Adrenal gland (tissue), 12 donors: ENCODE results near the gene PRDM12. TPM values are rescaled to one million over a fixed set of nuclear protein-coding genes. Genes with fewer than 3 reads are reported as not detected.
A peak's percentile ranks its signal among the peaks of the same experiment; 100 is the strongest.
"Not testable (repeated sequence)": the region's sequence is repeated elsewhere in the genome, so short reads cannot be mapped to it uniquely, and the experiment has no call there.

Experiments
- DNase-seq, 7 donors: peaks; one replicate each; pipeline ENCODE4 v3.0.0-alpha.2; 2019 to 2020
- H3K27ac ChIP-seq, 5 donors: fragments of 200-600 bp; sonication (generic) in 4 of 5; 1 replicate in 3 of 5; 2 replicates in 2 of 5; pipeline versions ENCODE4 v1.5.1 to v1.8.0; 2016 to 2020; ENCODE audit warnings: mild to moderate bottlenecking in 1 of 5
- H3K27me3 ChIP-seq: fragments of 200-600 bp; 2 replicates; pipeline ENCODE4 v1.8.0; 2021
- H3K36me3 ChIP-seq, 2 donors: fragments of 200-600 bp; replicated peaks in 1 of 2; 1 replicate in 1 of 2; 2 replicates in 1 of 2; pipeline versions ENCODE4 v1.5.1 to v1.8.0; 2018 to 2022
- H3K4me1 ChIP-seq, 2 donors: fragments of 200-600 bp; replicated peaks in 1 of 2; 1 replicate in 1 of 2; 2 replicates in 1 of 2; pipeline versions ENCODE4 v1.5.1 to v1.8.0; 2018 to 2021
- H3K4me3 ChIP-seq, 4 donors: fragments of 200-600 bp; sonication (generic) in 3 of 4; one replicate each; pipeline ENCODE4 v1.5.1; 2016 to 2018
- H3K9me3 ChIP-seq, 3 donors: fragments of 200-600 bp; sonication (generic) in 1 of 3; replicated peaks in 1 of 3; 1 replicate in 2 of 3; 2 replicates in 1 of 3; pipeline versions ENCODE4 v1.5.1 to v1.8.0; 2016 to 2021
- POLR2A ChIP-seq, 2 donors: fragments of 450-650 bp; IDR thresholded peaks; one replicate each; pipeline ENCODE4 v1.6.1; 2017; ENCODE audit warnings: antibody characterized with exemption in 2 of 2, mild to moderate bottlenecking in 2 of 2, moderate library complexity in 1 of 2
- WGBS, 4 donors: extraction: QIAGEN DNeasy Blood & Tissue Kit in 2 of 4; methylation state at CpG; one replicate each; pipeline versions ENCODE4 v1.1.5 to v1.1.7; 2013 to 2017; 5-methylcytosine and 5-hydroxymethylcytosine counted together
- intact Hi-C, 2 donors: fragments of 100-400 bp; cut with DNase I; formaldehyde crosslinking; loops; one replicate each; pipeline versions ENCODE4 v1.14.1 to v1.15.0; 2022 to 2023
- polyA plus RNA-seq, 3 donors: library from polyadenylated mRNA; stranded (reverse); fragments of 200-250 nt in 2 of 3; fragments of 350-450 nt in 1 of 3; fragmentation: Illumina TruSeq in 1 of 3; extraction: RNeasy Lipid Tissue Mini Kit (QIAGEN cat#74804) in 1 of 3; gene quantifications; one replicate each; pipeline ENCODE4 v1.2.3, GENCODE V29; 2013 to 2014
- total RNA-seq, 9 donors: library from RNA; depleted of rRNA in 4 of 9; stranded (reverse); fragments of >200 nt in 4 of 9; fragments of 120-200 nt in 1 of 9; fragmentation: NEBNext Ultra II Directional in 1 of 9; extraction: Animal tissue kit (Norgen Biotek cat#: 25700) in 1 of 9; gene quantifications; one replicate each; pipeline versions ENCODE4 v1.1.0 to v1.2.4, GENCODE V29; 2013 to 2023
- TF ChIP-seq, protein P1 (sequence below), 6 experiments: fragments of 450-650 bp in 4 of 6; fragments of 200-600 bp in 2 of 6; sonication (generic) in 1 of 6; IDR thresholded peaks; 1 replicate in 5 of 6; 2 replicates in 1 of 6; pipeline versions ENCODE4 v1.5.1 to v1.8.0; 2016 to 2021; ENCODE audit warnings: antibody characterized with exemption in 6 of 6, mild to moderate bottlenecking in 2 of 6, moderate library complexity in 1 of 6
- donor health status: healthy with polysubstance abuse.
- donor health status: Bipolar disorder and iron deficiency.
- donor health status: DM: yes; HTN: yes; CAD: no.
- donor health status: DM: no; HTN: no; CAD: no.
- donor health status: DM: no; HTN: no; CAD: no.
- donor health status: DM: yes; HTN: yes; CAD: no.

The PRDM12 gene
- total and polyA plus RNA-seq, 12 donors, result 0.07 to 0.14 (median 0.08) TPM; not detected in 9

DNA sequence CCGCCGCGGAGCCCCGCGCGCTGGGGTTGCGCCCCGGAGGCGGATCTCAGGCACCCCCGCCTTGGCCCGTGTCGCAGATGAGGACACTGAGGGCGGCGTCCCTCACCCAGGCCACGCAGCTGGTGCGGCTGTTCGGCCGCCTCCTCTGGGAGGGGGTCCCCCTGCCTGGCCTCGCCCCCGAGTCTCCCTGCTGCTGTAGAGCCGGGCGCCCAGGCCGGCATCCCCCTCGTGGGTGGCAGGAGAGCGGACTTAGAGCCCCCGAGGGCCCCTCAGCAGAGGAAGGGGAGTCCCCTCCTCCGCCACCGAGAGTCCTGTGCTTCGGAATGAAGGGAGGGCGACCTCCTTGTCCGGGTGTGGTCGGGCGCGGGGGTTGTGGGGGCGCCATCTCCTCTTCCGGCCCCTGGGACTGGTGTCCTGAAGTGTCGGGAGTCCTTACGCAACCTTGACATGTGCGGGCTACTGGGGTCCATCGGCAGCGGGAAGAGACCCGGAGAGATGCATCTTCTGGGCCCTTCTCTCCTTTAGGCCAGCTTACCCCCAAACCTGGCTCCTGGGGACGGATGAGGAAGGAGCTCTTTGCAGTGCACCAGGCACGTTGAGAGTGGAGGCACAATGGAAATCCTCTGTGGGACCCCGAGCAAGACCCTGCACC, 17.5 kb downstream of the PRDM12 start:
- no peaks in the 10 kb centered on the region for H3K36me3 ChIP-seq
- no peaks in the 10 kb centered on the region for H3K27me3 ChIP-seq
- no peak for TF ChIP-seq POLR2A (IDR thresholded peaks at IDR 0.05)
- H3K4me1 ChIP-seq, result peaks cover 8 to 13% of the 10 kb centered on the region in 2 donors
- peak overlapping the region in 2 of 4 donors; percentile 16 to 54 for H3K4me3 ChIP-seq
- intact Hi-C loops, result loop anchor here in 1 of 2 donors (2.0 kb wide), 1 partner anchor 221 kb away; no protein-coding TSS in a partner anchor
- 0 to 1% (median 1%) methylated on average over 4 to 45 of the region's 45 CpGs; no CpG with 5 or more reads in 1 of the 4 donors for WGBS, 4 donors
- H3K27ac ChIP-seq, result peak overlapping the region in 2 of 5 donors; percentile 38 to 63
- H3K9me3 ChIP-seq, result no peaks in the 10 kb centered on the region
- DNase-seq, result no peak

- no peak overlapping the region for H3K27ac ChIP-seq
- no peaks in the 10 kb centered on the region for H3K27me3 ChIP-seq
- peak; percentile 79 to 91 (median 88) for DNase-seq
- H3K4me1 ChIP-seq, result peaks cover 8 to 13% of the 10 kb centered on the region in 2 donors
- H3K4me3 ChIP-seq, result peak overlapping the region in 1 of 4 donors; percentile 54
- TF ChIP-seq, protein P1, sequence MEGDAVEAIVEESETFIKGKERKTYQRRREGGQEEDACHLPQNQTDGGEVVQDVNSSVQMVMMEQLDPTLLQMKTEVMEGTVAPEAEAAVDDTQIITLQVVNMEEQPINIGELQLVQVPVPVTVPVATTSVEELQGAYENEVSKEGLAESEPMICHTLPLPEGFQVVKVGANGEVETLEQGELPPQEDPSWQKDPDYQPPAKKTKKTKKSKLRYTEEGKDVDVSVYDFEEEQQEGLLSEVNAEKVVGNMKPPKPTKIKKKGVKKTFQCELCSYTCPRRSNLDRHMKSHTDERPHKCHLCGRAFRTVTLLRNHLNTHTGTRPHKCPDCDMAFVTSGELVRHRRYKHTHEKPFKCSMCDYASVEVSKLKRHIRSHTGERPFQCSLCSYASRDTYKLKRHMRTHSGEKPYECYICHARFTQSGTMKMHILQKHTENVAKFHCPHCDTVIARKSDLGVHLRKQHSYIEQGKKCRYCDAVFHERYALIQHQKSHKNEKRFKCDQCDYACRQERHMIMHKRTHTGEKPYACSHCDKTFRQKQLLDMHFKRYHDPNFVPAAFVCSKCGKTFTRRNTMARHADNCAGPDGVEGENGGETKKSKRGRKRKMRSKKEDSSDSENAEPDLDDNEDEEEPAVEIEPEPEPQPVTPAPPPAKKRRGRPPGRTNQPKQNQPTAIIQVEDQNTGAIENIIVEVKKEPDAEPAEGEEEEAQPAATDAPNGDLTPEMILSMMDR (IDR thresholded peaks at IDR 0.05), result peak; percentile 62 to 88 (median 85)
- peak in 1 of 2 donors; percentile 24 for TF ChIP-seq POLR2A (IDR thresholded peaks at IDR 0.05)
- 2 to 4% (median 3%) methylated on average over 16 to 22 of the region's 22 CpGs for WGBS, 4 donors
- intact Hi-C loops, result loop anchor here (1.0 to 2.0 kb wide), 2 partner anchors 221 to 222 kb away; no protein-coding TSS in a partner anchor
- no peaks in the 10 kb centered on the region for H3K36me3 ChIP-seq
- H3K9me3 ChIP-seq, result no peaks in the 10 kb centered on the region
Observed at GRCh38 chr9:130682421-130683121, 18.2 kb downstream of the PRDM12 start.

DNA sequence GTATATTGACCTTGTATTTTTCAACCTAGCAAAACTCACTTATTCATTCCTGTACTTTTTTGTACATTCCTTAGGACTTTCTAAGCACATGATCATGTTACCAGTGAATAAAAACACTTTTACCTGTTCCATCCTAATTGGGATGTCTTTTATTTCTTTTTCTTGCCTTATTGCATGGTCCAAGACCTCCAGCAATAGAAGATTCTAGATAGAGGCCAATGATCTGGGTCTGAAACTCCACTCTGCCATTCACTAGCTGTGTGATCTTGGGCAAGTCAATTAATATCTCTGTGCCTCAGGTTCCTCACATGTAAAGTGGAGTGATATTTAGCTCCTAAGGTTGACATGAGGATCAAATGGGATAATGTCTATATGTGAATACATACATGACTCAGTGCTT, 20.7 kb downstream of the PRDM12 start:
- H3K4me1 ChIP-seq, result peaks cover 8 to 17% of the 10 kb centered on the region in 2 donors
- no peaks in the 10 kb centered on the region for H3K36me3 ChIP-seq
- no peak overlapping the region for H3K4me3 ChIP-seq
- no peak for DNase-seq
- no peak overlapping the region for H3K27ac ChIP-seq
- no peaks in the 10 kb centered on the region for H3K27me3 ChIP-seq
- no peaks in the 10 kb centered on the region for H3K9me3 ChIP-seq
- TF ChIP-seq POLR2A (IDR thresholded peaks at IDR 0.05), result no peak
- TF ChIP-seq, protein P1 (IDR thresholded peaks at IDR 0.05), result no peak
- intact Hi-C loops, result no loop called here

GRCh38 chr9:130685945-130686344, 21.6 kb downstream of the PRDM12 start:
- intact Hi-C loops, H3K9me3 ChIP-seq, H3K27ac ChIP-seq, H3K4me3 ChIP-seq, H3K36me3 ChIP-seq, H3K27me3 ChIP-seq, DNase-seq: not testable (repeated sequence)
- peaks cover 8 to 13% of the 10 kb centered on the region in 2 donors for H3K4me1 ChIP-seq
- WGBS, 4 donors, result 89 to 94% (median 94%) methylated on average over 11 of the region's 11 CpGs

- intact Hi-C loops, result loop anchor here in 1 of 2 donors (2.0 kb wide), 1 partner anchor 233 kb away; no protein-coding TSS in a partner anchor
- Histone ChIP-seq H3K27ac (no peak overlapping the region), H3K27me3 (no peaks in the 10 kb centered on the region), H3K4me3 (no peak overlapping the region), H3K36me3 (no peaks in the 10 kb centered on the region), H3K9me3 (no peaks in the 10 kb centered on the region), H3K4me1 (peaks cover 0 to 4% of the 10 kb centered on the region in 2 donors)
- no peak for DNase-seq
- WGBS, 4 donors, result 83 to 95% (median 88%) methylated on average over 2 of the region's 2 CpGs
- TF ChIP-seq, protein P1 (IDR thresholded peaks at IDR 0.05), result no peak
- TF ChIP-seq POLR2A (IDR thresholded peaks at IDR 0.05), result no peak
Observed at GRCh38 chr9:130687615-130688014, 23.2 kb downstream of the PRDM12 start.
